Stimulated activated CD4-positive, alpha-beta T cell treated with anti-CD3 and anti-CD28 coated beads, Interleukin-1b, Interleukin-23, amount 100 ng/mL, for 48 hours (primary cell): ENCODE data around the gene AJM1.
A peak's percentile ranks its signal among the peaks of the same experiment; 100 is the strongest.
"Not testable (repeated sequence)": the region's sequence is repeated elsewhere in the genome, so short reads cannot be mapped to it uniquely, and the experiment has no call there.

Source experiments
- DNase-seq: peaks from one replicate; pipeline ENCODE4 v3.0.0-alpha.2; 2020

The AJM1 gene

DNA sequence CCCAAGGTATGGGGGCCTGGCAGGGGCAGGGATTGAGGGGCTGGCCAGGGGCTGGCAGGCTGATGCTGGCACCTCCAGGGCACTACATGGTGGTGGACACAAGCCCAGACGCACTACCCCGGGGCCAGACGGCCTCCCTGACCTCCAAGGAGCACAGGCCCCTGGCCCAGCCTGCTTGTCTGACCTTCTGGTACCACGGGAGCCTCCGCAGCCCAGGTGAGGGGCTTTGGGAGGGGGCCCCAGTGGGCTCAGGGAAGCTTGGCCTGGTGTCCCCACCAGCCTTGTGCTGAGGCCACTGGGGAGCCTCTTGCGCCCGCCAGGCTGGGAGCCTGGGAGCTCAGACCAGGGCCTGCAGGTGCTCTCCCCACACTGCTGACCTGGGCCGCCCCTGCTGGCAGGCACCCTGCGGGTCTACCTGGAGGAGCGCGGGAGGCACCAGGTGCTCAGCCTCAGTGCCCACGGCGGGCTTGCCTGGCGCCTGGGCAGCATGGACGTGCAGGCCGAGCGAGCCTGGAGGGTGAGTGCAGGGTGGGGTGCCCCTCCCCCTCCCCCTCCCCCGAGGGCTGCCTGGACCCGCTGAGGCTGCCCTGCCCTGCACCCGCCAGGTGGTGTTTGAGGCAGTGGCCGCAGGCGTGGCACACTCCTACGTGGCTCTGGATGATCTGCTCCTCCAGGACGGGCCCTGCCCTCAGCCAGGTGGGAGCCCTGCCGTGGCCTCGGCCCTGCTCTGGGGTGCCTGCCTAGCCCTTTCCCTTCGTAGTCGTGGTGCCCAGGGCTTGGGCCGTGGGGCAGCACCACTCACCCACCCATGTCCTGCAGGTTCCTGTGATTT, 15.5 kb downstream of the AJM1 start:
- no peak for DNase-seq

DNA sequence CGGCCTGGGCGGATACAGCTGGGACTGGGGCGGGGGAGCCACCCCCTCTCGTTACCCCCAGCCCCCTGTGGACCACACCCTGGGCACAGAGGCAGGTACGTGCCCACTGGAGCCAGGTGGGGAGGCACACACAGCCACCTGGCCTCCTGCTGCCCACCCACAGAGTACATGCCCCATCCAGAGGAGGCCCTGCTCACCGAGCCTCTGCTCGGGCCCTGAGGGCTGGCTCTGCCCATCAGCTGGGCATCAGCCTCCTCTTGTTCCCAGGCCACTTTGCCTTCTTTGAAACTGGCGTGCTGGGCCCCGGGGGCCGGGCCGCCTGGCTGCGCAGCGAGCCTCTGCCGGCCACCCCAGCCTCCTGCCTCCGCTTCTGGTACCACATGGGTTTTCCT, 16.2 kb downstream of the AJM1 start:
- no peak for DNase-seq

DNA sequence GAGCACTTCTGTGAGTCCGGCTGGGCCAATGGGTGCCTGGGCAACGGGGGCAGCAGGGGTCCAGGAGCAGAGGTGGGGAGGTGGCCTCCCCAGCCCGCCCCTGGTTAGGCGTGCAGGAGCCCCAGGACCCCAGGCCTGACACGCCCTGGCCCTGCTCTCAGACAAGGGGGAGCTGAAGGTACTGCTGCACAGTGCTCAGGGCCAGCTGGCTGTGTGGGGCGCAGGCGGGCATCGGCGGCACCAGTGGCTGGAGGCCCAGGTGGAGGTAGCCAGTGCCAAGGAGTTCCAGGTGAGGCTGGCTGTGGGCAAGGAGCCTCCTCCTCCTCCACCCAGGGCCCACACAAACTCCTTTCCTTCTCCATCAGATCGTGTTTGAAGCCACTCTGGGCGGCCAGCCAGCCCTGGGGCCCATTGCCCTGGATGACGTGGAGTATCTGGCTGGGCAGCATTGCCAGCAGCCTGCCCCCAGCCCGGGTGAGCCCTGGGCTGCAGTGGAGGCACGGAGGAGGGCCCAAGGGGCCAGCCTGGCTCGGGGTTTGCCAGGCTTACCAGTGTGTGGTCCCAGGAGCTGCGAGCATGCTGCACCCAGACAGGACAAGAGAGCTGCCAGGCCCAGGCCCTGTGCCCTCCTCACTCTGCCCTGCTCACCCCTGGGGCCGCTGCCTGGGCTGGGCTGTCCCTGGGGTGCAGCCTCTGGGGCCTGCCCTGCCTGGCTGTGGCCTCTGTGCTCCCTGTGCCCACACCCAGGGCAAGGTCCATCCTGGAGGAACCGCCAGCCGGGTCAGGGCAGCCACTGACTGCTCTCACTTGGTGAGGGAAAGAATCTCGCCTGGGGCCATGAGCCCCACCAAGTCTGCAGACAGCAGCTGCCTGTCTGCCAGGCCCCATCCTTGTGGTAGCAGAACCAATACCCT, 16.8 kb downstream of the AJM1 start:
- no peak for DNase-seq

DNA sequence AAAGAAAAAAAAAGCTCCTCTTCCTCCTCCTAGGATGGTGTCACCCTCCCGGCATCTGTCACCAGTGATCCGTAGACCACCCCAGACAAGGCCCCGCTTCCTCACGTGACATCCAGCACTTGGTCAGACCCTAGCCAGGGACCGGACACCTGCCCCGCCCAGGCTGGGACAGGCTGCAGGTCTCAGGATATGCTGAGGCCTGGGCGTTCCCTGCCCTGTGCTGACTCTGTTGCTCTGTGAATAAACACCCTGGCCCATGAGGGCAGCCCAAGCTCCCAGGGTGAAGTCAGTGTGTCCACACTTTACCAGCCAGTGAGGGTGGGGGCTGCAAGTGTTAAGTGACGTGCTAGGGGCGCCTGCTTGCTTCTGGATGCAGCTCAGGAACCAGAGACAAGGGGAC, 18.3 kb downstream of the AJM1 start:
- no peak for DNase-seq

DNA sequence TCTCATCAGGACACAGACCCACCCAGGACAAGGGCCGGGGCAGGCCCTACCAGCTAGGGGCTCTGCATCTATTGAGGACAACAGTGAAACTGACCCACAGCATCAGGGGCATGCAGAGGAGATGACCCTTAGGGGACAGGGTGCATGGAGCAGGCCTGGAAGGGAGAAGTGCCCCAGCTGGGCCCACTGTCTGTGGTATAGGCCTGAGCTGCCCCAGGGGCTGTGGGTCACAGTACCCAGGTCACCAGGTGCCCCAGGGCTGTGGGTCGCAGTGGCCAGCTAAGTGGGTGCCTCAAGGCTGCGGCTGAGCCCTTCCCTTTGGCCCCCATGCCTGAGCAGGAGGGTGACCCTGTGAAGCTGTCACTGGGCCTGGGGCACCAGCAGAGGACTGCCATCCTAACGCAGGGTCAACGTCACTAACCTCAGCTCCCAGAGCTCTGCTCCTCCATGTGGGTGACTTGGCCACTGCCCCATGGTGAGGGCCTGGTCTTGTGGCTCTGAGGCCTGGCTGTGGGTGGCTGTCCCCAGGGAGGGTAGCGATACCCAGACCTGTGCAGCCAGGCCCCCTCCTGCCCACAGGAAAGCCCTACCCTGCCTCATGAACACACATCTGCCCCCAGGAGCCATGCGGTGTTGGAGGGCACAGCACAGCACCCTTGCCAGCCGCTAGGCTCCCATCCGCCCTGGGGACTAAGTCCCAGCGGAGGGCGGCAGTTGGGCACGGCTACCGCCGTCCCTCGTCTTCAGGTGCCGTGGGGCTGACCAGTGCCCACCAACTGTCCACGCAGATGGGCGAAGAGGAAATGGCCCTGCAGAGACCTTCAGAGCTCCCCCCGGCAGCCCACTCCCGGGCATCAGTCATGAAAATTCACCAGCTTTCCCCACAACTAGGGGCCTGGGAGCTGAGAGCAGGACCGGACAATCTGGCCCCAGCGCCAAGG, 18.9 kb downstream of the AJM1 start:
- DNase-seq = no peak

DNA sequence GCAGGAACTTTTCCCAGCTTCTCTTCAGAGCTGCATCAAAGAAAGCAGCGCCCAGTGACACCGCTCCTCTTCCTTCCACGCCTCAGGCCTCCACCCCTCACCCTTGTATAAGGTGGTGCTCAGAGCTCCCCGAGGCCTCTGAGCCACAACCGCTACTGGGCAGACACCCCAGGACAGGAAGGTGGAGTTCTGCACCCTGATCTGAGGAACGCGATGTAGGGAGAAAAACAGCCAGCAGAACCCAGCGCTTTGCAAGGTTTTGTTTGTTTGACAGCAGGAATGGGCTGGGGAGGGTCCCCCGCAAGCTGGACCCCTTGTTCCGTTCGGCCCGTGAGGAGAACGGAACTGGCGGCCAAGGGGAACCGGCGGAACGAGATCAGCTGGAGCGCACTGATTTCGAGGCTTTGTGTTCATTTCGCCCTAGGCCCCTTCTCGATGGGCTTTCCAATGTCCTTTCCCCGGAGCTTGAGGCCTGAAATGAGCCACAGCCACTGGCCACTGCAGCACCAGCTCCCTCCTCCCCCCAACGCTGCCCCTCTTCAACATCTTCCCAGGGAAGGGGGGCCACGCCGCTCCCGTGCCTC, 19.7 kb downstream of the AJM1 start:
- DNase-seq = no peak

DNA sequence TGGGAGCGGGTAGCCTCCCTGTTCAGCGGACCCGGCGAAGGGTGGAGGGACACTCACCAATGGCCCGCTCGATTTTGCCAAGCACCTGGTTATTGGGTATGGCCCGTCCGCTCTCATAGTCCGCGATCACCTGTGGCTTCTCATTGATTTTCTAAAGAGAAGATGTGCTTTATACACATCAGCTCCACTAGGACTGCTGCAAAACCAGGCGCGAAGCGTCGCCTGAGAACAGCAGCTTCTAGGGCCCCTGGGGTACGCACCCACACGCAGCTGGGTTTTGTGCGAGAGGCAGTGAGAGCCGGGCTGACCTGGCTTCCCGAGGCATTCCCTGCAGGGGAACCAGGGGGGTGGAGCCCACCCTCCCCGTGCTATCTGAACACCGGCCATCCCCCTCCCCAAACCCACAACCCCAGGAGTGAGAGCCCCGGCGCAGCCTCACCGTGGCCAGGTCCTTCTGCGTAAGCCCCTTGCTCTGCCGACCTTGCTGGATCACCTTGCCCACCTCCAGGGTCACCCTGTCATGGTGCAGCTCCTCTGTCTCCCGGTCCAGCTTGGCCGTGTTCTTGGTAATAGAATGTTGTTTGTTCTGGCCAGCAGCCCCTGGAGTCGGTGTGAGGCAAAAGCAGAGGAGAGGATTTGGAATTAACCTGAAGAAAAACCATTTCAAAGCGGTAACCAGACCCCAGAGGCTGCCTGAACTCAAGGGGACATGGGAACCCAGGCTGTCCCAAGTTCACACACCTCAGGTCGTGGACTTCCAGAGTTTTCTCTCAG, 20.8 kb downstream of the AJM1 start:
- DNase-seq = no peak

DNA sequence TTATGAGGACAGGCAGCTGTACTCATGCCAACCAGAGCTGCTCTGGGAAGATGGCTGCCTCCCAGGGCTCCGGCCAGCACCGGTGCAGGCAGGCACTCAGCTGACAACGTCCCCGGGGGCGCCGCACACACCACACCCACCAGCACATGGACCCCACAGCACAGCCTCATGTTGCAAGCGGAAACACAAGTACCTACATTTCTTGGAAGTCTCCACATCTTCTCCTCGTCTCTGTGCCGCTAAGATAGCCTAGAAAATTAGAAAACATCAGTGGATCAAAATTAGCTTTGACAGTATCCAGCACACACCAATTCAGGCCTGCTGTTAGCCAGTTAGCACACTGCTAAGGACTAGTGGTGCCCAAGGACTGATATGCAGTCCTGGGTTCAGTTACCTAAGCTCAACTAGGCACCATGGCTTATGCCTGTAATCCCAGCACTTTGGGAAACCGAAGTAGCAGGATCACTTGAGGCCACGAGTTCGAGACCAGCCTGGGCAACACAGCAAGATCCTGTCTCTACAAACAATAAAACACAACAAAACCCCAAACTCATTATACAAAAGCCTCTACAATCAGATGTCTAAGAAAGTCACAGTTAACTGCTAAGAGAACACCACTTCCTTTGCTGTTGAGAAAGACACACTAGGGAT, 21.5 kb downstream of the AJM1 start:
- no peak for DNase-seq

DNA sequence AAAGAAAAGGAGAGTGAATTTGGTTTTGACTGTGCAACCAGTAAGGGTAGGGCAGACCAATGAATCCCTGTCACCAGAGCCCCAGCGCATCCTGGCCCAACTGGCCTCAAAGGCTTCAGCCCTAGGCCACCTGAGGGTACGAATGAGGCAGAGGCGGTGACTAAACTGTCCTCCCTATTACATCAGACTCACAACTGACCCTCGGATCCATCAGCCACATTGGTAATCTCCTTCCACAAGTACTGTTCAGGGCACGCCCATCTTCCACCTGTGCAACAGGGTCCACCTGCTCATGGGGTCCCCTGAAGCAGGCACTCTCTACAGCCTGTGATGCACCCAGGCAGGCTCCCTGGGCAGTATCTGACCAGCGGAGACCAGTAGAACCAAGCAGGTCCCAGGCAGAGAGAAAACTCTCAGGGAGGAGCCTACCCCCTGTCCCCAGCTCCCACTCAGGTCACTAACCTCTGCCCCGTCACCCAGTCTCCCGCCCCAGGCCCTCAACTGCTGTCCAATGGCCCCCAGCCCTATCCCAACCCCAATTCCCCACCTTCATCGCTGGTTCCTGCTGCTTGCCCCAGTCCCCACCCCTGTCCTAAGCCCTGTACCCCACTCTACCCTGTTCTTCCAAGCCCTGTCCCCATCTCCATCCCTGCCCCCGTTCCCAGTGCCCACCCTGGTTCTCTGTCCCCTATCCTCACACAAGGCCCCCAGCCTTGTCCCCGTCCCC, 22.9 kb downstream of the AJM1 start:
- DNase-seq = no peak

DNA sequence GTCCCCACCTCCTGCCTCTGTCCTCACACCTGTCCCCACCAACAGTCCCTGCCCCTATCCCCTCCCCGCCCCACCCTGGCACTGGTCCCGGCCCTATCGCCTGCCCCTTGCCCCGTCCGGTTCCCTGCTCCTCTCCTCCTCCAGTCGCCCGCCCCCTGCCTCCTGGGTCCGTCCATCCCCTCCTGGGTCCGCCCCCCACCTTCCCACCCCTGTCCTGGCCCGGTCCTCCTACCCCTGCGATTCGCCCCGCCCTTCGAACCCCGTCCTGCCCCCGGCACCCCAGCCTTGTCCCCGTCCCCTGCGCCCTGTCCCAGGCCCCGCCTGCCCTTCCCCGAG, 23.5 kb downstream of the AJM1 start:
- DNase-seq = no peak

DNA sequence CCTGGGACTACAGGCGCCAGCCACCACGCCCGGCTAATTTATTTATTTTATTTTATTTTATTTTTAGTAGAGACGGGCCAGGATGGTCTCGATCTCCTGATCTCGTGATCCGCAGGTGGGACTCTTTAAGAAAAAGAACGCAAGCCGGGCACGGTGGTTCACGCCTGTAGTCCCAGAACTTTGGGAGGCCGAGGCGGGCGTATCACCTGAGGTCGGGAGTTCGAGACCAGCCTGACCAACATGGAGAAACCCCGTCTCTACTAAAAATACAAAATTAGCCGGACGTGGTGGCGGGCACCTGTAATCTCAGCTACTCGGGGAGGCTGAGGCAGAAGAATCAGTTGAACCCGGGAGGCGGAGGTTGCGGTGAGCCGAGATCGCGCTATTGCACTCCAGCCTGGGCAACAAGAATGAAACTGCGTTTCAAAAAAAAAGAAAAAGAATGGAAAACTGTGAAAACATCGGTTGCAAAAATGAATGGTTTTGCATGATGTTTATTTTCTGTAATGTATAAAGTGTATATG, 24.7 kb downstream of the AJM1 start:
- not testable (repeated sequence) for DNase-seq

DNA sequence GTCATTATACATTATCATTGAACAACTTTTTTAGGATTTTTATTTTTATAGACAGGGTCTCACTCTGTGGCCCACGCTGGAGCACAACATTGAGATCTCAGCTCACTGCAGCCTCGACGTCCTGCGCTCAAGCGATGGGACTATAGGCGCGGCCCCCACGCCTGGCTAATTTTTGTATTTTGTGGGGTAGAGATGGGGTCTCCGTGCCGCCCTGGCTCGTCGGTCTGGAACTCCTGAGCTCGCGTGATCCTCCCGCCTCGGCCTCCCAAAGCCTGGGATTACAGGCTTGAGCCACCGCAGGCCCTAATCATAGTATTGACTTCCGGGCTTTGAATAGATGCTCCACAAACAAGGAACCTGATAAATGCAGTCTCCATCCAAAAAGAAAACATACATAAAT, 25.2 kb downstream of the AJM1 start:
- no peak for DNase-seq

DNA sequence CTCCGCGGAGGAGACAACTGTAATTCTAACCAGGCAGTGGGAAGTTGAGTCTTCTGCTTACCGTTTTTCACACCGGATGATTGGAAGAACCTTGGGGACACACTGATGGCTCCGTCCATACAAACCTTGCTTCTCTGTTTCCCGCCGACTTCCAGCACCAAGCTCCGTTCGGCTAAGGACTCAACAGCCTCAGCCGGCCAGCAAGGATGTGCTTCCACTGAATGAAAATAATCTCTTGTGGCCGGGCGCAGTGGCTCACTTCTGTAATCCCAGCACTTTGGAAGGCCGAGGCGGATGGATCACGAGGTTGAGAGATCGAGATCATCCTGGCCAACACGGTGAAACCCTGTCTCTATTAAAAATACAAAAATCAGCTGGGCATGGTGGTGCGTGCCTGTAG, 25.6 kb downstream of the AJM1 start:
- no peak for DNase-seq

DNA sequence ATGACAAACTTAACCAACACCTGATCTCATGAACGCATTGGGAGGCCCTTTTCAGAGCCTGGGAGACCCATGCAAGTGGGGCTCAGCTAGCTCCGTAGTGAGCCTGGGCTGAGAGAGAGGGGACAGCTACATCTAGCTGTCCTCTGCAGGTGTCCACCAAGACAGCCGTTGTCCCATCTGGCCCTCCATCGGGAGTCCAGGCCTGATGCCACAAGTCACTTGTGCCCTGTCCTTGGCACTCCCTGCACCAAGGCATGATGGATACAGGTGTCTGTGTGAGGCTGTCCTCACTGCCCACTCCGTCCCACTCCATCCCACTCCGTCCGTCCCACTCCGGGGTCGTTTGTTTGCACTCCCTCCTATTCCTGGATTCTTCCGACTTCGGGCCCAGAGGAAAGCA, 26.4 kb downstream of the AJM1 start:
- DNase-seq = no peak

DNA sequence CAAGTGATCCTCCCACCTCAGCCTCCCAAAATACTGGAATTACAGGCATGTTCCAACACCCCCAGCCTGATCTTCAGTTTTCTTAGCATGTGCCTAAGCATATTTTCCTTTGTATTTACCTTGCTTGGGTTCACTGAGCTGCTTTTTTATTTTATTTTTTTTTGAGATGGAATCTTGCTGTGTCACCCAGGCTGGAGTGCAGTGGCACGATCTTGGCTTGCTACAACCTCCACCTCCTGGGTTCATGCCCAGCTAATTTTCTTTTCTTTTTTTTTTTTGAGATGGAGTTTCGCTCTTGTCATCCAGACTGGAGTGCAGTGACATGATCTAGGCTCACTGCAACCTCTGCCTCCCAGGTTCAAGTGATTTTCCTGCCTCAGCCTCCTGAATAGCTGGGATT, 27.3 kb downstream of the AJM1 start:
- not testable (repeated sequence) for DNase-seq

DNA sequence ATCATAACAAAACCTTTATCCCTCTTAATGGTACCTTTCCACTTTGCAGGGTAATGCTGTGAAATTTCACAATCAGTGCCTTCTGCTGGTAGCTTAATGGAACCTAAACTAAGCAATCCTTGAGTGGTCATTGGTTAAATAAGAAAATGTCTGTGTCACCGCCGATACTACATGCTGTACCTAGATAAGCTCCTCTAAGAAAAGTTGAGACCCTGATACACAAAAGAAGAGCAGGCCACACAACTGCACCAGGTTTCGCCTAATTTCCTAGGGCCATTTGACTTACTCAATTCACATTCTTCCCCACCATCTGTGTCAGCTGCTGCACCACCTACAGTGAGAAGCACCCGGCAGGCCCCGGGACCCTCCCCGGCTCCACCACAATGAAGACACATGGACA, 32.9 kb downstream of the AJM1 start:
- DNase-seq = no peak

DNA sequence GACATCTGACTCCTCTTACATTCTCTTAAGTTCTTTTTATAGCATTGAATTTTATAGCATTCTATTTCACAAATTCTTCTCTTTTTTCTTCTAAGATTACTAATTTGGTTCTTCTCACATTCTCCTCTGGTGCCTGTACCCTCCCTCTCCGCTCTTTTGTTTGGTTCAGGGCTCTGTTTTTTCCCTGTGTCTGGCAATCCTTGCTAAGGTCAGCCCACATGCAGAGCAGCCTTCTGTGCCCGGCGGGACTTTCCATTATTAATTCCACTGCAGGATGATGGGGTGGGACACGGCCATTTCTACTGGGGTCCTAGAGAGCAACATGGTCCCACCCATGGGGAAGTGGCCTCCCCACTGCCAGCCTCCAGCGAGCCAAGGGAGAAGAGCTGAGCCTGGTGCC, 34.2 kb downstream of the AJM1 start:
- no peak for DNase-seq

DNA sequence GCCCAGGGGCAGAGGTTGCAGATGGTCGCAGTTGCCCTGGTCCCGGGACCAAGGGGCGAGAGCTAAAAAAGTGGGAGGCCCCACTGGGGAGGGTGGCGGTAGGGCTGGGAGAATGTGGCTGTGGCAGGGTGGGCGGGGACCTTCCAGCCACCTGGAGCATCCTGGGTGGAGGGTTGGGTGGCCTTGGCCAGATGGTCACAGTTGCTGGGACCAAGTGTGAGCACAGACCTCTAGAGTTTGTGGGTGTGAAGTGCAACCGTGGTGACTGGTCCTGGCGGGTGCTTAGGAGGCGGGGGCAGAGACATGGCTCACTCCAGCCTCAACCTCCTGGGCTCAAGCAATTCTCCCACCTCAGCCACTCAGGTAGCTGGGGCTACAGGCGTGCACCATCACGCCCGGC, 38.4 kb downstream of the AJM1 start:
- DNase-seq = no peak

DNA sequence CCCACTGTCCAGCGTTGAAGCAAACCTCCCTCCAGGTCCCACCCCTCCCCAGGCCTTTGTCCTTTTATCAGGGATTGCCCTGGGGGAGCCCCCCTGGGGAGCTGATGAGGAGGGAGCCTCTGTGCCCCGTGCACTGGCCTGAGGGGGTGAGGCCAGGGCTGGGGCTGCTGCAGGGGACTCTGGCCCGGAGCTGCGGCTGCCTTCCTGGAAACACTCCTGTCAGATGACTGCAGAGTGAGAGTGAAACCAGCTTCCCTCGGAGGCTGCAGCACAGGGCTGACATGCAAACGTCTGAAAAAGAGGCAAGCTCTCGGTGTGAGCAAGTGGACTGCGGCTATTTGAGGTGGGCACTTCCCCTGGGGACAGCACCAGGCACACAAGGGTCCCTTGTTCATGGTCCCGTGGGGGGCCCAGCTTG, 39.4 kb downstream of the AJM1 start:
- DNase-seq = peak; percentile 68
